Lower leg skin (tissue), 4 donors: ENCODE results near the gene CLSTN1. TPM values are rescaled to one million over a fixed set of nuclear protein-coding genes. Genes with fewer than 3 reads are reported as not detected.
"Not testable (repeated sequence)": the region's sequence is repeated elsewhere in the genome, so short reads cannot be mapped to it uniquely, and the experiment has no call there.

Experiments
- DNase-seq, 2 donors: peaks; one replicate each; pipeline ENCODE4 v3.0.0-alpha.2; 2019; ENCODE audit warnings: low spot score in 2 of 2
- H3K4me3 ChIP-seq: fragments of 200-600 bp; sonication (generic); 2 replicates; pipeline ENCODE4 v1.5.1; 2017; ENCODE audit warnings: mild to moderate bottlenecking, low read depth; ENCODE audit not compliant: poor library complexity, severe bottlenecking
- POLR2A ChIP-seq, 2 donors: fragments of 450-650 bp; IDR thresholded peaks; one replicate each; pipeline ENCODE4 v1.6.1; 2016 to 2017; ENCODE audit warnings: antibody characterized with exemption in 2 of 2, mild to moderate bottlenecking in 1 of 2, moderate library complexity in 1 of 2
- WGBS, 2 donors: methylation state at CpG; one replicate each; pipeline ENCODE4 v1.1.5; 2018; 5-methylcytosine and 5-hydroxymethylcytosine counted together
- intact Hi-C: fragments of 100-400 bp; cut with DNase I; formaldehyde crosslinking; loops from one replicate; pipeline ENCODE4 v1.15.0; 2023; ENCODE audit warnings: low total_unique reads
- total RNA-seq, 4 donors: library from RNA; depleted of rRNA; stranded (reverse); fragments of >200 nt; gene quantifications; one replicate each; pipeline ENCODE4 v1.1.0, GENCODE V29; 2016
- TF ChIP-seq, protein P1 (sequence below), 3 donors: fragments of 450-650 bp; IDR thresholded peaks; one replicate each; pipeline ENCODE4 v1.5.1; 2016; ENCODE audit warnings: antibody characterized with exemption in 3 of 3, mild to moderate bottlenecking in 3 of 3, moderate library complexity in 2 of 3

CLSTN1 gene
- total RNA-seq, 4 donors from 2014 or later = 116 to 174 (median 150) TPM

DNA sequence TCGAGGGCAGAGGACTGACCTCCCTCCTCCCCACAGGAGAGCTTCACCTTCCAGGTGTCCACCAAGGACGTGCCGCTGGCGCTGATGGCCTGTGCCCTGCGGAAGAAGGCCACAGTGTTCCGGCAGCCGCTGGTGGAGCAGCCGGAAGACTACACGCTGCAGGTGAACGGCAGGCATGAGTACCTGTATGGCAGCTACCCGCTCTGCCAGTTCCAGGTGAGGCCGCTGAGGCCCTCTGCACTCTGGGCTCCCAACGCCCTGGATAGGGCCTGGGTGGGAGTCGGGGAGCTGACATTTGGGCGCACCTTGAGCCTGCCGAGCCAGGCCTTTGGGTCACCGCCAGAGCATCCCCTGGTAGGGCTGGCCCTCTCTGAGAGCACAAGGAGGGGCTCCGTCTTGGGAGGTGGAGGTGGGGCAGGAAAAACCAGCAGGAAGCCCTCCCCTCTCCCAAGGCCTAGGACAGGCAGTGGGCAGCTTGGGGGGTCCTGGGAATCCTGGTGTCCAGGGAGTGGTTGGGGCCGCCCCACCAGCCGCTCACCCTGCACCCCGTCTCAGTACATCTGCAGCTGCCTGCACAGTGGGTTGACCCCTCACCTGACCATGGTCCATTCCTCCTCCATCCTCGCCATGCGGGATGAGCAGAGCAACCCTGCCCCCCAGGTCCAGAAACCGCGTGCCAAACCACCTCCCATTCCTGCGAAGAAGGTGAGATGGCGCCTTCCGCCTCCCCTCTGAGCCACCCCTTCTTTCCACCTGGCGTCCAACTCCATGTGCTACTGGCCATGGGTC is 107.2 kb downstream of the CLSTN1 start:
- 95 to 96% methylated on average over 21 to 27 of the region's 29 CpGs for WGBS, 2 donors
- DNase-seq = no peak
- intact Hi-C loops = no loop called here
- H3K4me3 ChIP-seq = no peak overlapping the region
- no peak for TF ChIP-seq POLR2A (IDR thresholded peaks at IDR 0.05)
- TF ChIP-seq, protein P1, sequence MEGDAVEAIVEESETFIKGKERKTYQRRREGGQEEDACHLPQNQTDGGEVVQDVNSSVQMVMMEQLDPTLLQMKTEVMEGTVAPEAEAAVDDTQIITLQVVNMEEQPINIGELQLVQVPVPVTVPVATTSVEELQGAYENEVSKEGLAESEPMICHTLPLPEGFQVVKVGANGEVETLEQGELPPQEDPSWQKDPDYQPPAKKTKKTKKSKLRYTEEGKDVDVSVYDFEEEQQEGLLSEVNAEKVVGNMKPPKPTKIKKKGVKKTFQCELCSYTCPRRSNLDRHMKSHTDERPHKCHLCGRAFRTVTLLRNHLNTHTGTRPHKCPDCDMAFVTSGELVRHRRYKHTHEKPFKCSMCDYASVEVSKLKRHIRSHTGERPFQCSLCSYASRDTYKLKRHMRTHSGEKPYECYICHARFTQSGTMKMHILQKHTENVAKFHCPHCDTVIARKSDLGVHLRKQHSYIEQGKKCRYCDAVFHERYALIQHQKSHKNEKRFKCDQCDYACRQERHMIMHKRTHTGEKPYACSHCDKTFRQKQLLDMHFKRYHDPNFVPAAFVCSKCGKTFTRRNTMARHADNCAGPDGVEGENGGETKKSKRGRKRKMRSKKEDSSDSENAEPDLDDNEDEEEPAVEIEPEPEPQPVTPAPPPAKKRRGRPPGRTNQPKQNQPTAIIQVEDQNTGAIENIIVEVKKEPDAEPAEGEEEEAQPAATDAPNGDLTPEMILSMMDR (IDR thresholded peaks at IDR 0.05) = no peak

DNA sequence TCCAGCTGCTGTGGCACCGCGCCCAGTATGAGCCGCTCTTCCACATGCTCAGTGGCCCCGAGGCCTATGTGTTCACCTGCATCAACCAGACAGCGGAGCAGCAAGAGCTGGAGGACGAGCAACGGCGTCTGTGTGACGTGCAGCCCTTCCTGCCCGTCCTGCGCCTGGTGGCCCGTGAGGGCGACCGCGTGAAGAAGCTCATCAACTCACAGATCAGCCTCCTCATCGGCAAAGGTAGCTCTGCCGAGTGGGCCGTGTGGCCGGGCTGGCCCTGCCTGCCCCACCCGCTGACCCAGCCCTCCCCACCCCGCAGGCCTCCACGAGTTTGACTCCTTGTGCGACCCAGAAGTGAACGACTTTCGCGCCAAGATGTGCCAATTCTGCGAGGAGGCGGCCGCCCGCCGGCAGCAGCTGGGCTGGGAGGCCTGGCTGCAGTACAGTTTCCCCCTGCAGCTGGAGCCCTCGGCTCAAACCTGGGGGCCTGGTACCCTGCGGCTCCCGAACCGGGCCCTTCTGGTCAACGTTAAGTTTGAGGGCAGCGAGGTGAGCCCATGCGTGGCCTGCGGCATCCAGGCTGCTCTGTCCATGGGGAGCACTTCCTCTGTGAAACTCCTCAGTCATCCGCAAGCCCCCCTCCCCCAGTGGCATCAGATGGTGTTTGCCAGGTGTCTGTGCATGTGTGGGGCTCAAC is 108.1 kb downstream of the CLSTN1 start:
- no peak overlapping the region for H3K4me3 ChIP-seq
- TF ChIP-seq, protein P1 (IDR thresholded peaks at IDR 0.05) = no peak
- TF ChIP-seq POLR2A (IDR thresholded peaks at IDR 0.05) = no peak
- intact Hi-C loops = no loop called here
- no peak for DNase-seq
- 91 to 94% methylated on average over 36 to 38 of the region's 40 CpGs for WGBS, 2 donors

DNA sequence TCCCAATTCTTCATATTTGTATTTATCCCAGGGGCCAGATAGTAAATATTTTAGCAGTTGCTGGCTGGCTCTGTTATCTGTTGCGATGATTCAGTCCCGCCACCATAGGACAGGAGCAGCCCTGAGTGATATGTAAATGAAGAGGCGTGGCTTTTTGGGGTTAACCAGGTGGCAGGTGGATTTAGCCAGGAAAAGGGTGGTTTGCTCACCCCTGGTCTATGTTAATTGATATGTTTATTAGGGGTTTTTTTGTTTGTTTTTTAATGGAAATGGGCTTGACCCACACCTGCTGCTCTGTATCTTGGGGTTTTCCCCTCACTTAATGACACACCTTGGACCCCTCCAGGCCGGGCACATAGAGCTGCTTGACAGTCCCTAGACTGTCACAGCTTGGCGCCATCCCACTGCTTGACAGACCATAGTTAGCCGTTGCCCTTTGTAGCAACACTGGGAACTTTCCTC is 109.5 kb downstream of the CLSTN1 start:
- no peak overlapping the region for H3K4me3 ChIP-seq
- WGBS, 2 donors = 60 to 64% methylated on average over 6 of the region's 6 CpGs
- TF ChIP-seq POLR2A (IDR thresholded peaks at IDR 0.05) = no peak
- TF ChIP-seq, protein P1 (IDR thresholded peaks at IDR 0.05) = no peak
- no peak for DNase-seq
- intact Hi-C loops = no loop called here

DNA sequence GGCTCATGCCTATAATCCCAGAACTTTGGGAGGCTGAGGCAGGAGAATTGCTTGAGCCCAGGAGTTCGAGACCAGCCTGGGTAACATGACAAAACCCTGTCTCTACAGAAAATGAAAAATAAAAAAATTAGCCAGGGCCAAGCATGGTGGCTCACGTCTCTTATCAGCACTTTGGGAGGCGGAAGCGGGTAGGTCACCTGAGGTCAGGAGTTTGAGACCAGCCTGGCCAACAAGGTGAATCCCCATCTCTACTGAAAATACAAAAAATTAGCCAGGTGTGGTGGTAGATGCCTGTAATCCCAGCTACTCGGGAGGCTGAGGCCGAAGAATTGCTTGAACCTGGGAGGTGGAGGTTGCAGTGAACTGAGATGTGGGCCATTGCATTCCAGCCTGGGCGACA is 111.0 kb downstream of the CLSTN1 start:
- H3K4me3 ChIP-seq, intact Hi-C loops, DNase-seq: not testable (repeated sequence)
- WGBS, 2 donors = 93 to 97% methylated on average over 7 of the region's 7 CpGs

DNA sequence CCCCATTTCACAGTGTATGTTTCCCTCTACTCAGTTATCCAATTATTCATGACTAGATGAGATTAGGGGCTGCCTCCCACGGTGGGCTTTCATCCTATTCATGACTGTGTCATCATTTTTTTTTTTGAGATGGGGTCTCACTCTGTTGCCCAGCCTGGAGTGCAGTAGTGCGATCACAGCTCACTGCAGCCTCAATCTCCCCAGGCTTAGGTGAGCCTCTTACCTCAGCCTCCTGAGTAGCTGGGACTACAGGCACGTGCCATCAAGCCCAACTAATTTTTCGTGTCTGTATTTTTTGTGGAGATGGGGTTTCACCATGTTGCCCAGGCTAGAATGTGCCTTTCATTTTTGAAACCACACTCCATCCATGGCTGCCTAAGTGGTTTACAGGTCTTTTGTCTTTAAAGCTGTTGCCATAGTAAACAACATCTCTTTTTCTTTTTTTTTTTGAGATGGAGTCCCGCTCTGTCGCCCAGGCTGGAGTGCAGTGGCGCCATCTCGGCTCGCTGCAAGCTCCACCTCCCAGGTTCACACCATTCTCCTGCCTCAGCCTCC is 112.2 kb downstream of the CLSTN1 start:
- intact Hi-C loops = no loop called here
- H3K4me3 ChIP-seq = no peak overlapping the region
- no peak for DNase-seq
- WGBS, 2 donors = 87 to 92% methylated on average over 9 of the region's 9 CpGs
- TF ChIP-seq POLR2A (IDR thresholded peaks at IDR 0.05) = no peak
- TF ChIP-seq, protein P1 (IDR thresholded peaks at IDR 0.05) = no peak

DNA sequence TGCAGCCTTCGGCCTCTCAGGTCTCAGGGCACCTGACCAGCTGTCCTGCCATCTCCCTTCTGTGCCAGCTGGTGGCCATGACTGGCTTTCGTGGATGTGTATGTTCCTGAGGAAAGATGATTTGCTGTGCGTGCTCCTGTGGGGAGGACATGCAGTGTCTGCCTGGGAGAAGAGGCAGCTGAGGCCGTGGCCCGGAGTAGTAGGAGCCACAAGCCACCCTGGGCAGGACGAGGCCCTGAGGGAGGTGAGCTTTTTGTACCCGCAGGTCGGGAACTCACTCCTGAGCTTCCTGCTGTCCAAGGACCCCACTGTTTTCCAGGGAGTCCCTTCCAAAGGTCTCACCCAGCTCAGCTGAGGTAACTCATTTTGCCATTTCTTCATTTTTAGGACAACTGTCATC is 113.7 kb downstream of the CLSTN1 start:
- WGBS, 2 donors = 88 to 90% methylated on average over 8 of the region's 8 CpGs
- no peak overlapping the region for H3K4me3 ChIP-seq
- intact Hi-C loops = no loop called here
- no peak for TF ChIP-seq POLR2A (IDR thresholded peaks at IDR 0.05)
- TF ChIP-seq, protein P1 (IDR thresholded peaks at IDR 0.05) = no peak
- no peak for DNase-seq
